H1 (cell line): ENCODE measurements around the gene TRPC4. TPM values are rescaled to one million over a fixed set of nuclear protein-coding genes. Genes with fewer than 3 reads are reported as not detected.

Experiments used
- CHD7 ChIP-seq: fragments of 300-600 bp; sonication (generic); IDR thresholded peaks from 2 replicates; pipeline ENCODE4 v1.7.1; 2012; ENCODE audit warnings: low read length, moderate library complexity, mild to moderate bottlenecking, inconsistent platforms; ENCODE audit not compliant: insufficient replicate concordance
- EP300 ChIP-seq, 2 experiments: IDR thresholded peaks; 1 replicate in 1 of 2; 2 replicates in 1 of 2; pipeline ENCODE4 v1.6.1; 2011 to 2012; ENCODE audit warnings: low read depth in 2 of 2, low read length in 2 of 2, mild to moderate bottlenecking in 2 of 2, borderline replicate concordance in 1 of 2, inconsistent platforms in 1 of 2, moderate library complexity in 1 of 2
- RXRA ChIP-seq: IDR thresholded peaks from 2 replicates; pipeline ENCODE4 v1.6.1; 2011; ENCODE audit warnings: low read depth, mild to moderate bottlenecking, low read length, moderate library complexity; ENCODE audit not compliant: insufficient read depth
- polyA plus RNA-seq, 7 experiments: library from polyadenylated mRNA; depleted of rRNA in 3 of 7; stranded (reverse) in 5 of 7; unstranded in 2 of 7; fragments of >200 nt in 5 of 7; fragments of 200-250 nt in 2 of 7; gene quantifications; 1 replicate in 5 of 7; 2 replicates in 1 of 7; 4 replicates in 1 of 7; pipeline versions ENCODE4 v1.2.1 to v1.2.3, GENCODE V29; 2011 to 2013; ENCODE audit warnings: missing spikeins in 2 of 7, mixed read lengths in 2 of 7
- total RNA-seq: library from RNA; stranded (reverse); fragmentation: NEBNext Ultra II Directional; extraction: Animal tissue kit (Norgen Biotek cat#: 25700); gene quantifications from 2 replicates; pipeline ENCODE4 v1.2.1, GENCODE V29; 2021

TRPC4 gene
- total and polyA plus RNA-seq, 2 of the 8 experiments (the other 6 are each of a cell fraction or from before 2014, with no cell fraction given): 12.3 to 14.7 TPM

- no peak for TF ChIP-seq CHD7
- TF ChIP-seq EP300 (IDR thresholded peaks at IDR 0.05; ENCODE audit: borderline replicate concordance in 1 of 2, low read depth in 2 of 2, low read length in 2 of 2): no peak
- TF ChIP-seq RXRA: no peak
Observed at GRCh38 chr13:37766502-37766901, 103.1 kb downstream of the TRPC4 start (continued).
